Activated CD4-positive, alpha-beta memory T cell treated with anti-CD3 and anti-CD28 coated beads, Interleukin-2, amount 10 ng/mL, durations not matched to agents 7 days and 5 days (primary cell): Measurements from ENCODE around the gene HS3ST4. TPM values are rescaled to one million over a fixed set of nuclear protein-coding genes. Genes with fewer than 3 reads are reported as not detected.

Experiments used
- CTCF ChIA-PET: fragments of 350-600 bp; sonication (Branson Sonifier 250); formaldehyde crosslinking; loops from one replicate; lab custom pipeline; 2021; ENCODE audit warnings: antibody characterized with exemption, inconsistent platforms; lab: Charles Lee
- POLR2A ChIA-PET: fragments of 350-600 bp; sonication (Branson Sonifier 250); formaldehyde crosslinking; loops from one replicate; lab custom pipeline; 2021; ENCODE audit warnings: antibody characterized with exemption; lab: Charles Lee
- DNase-seq: peaks from one replicate; pipeline ENCODE4 v3.0.0-alpha.2; 2020
- H3K27ac Mint-ChIP-seq: one replicate; pipeline ENCODE4 v1.8.0; 2021; ENCODE audit warnings: mild to moderate bottlenecking, mixed read lengths
- H3K27me3 Mint-ChIP-seq: one replicate; pipeline ENCODE4 v1.8.0; 2021; ENCODE audit warnings: mixed read lengths
- H3K36me3 Mint-ChIP-seq: one replicate; pipeline ENCODE4 v1.8.0; 2021; ENCODE audit warnings: low read depth, mixed read lengths
- H3K4me1 Mint-ChIP-seq: one replicate; pipeline ENCODE4 v1.8.0; 2021; ENCODE audit warnings: mixed read lengths
- H3K4me3 Mint-ChIP-seq: one replicate; pipeline ENCODE4 v1.8.0; 2021; ENCODE audit warnings: mild to moderate bottlenecking, mixed read lengths
- H3K9me3 Mint-ChIP-seq: one replicate; pipeline ENCODE4 v1.8.0; 2021; ENCODE audit warnings: mixed read lengths
- total RNA-seq, 2 experiments: library from RNA; stranded (reverse); gene quantifications; one replicate each; pipeline ENCODE4 v1.2.3, GENCODE V29; 2021

The HS3ST4 gene
- total RNA-seq, 2 experiments from 2014 or later, result not detected

- no peaks in the 10 kb centered on the region for H3K27me3 Mint-ChIP-seq
- ChIA-PET CTCF (interaction anchor here (1.1 kb wide), 1 partner anchor 285 kb away, joined by 4 read pairs; no protein-coding TSS in a partner anchor), POLR2A (no interaction called here)
- H3K4me3 Mint-ChIP-seq, result no peak overlapping the region
- no peak overlapping the region for H3K27ac Mint-ChIP-seq
- H3K9me3 Mint-ChIP-seq, result no peaks in the 10 kb centered on the region
- peak; percentile 18 for DNase-seq
- H3K4me1 Mint-ChIP-seq, result no peaks in the 10 kb centered on the region
- H3K36me3 Mint-ChIP-seq, result no peaks in the 10 kb centered on the region
These were observed 16.3 kb downstream of the HS3ST4 start for GRCh38 chr16:25707982-25708583.

GRCh38 chr16:25709213-25709612 is 17.5 kb downstream of the HS3ST4 start:
- H3K4me3 Mint-ChIP-seq, result no peak overlapping the region
- no peaks in the 10 kb centered on the region for H3K4me1 Mint-ChIP-seq
- no peak for DNase-seq
- CTCF ChIA-PET, result no interaction called here
- no peaks in the 10 kb centered on the region for H3K36me3 Mint-ChIP-seq
- POLR2A ChIA-PET, result no interaction called here
- H3K27ac Mint-ChIP-seq, result no peak overlapping the region
- H3K9me3 Mint-ChIP-seq, result no peaks in the 10 kb centered on the region
- no peaks in the 10 kb centered on the region for H3K27me3 Mint-ChIP-seq

- POLR2A ChIA-PET, result interaction anchor here (0.8 kb wide), 1 partner anchor 21 kb away, joined by 3 read pairs; no protein-coding TSS in a partner anchor
These were observed 22.2 kb downstream of the HS3ST4 start for GRCh38 chr16:25713785-25714570.

GRCh38 chr16:25716186-25716585 is 24.4 kb downstream of the HS3ST4 start:
- ChIA-PET POLR2A (no interaction called here), CTCF (no interaction called here)
- Mint-ChIP-seq H3K4me1 (no peaks in the 10 kb centered on the region), H3K9me3 (no peaks in the 10 kb centered on the region), H3K36me3 (no peaks in the 10 kb centered on the region), H3K27ac (no peak overlapping the region), H3K27me3 (no peaks in the 10 kb centered on the region), H3K4me3 (no peak overlapping the region)
- no peak for DNase-seq

More at GRCh38 chr16:25713785-25714570, 22.2 kb downstream of the HS3ST4 start:
- DNase-seq, result no peak
- Mint-ChIP-seq H3K4me3 (no peak overlapping the region), H3K27me3 (no peaks in the 10 kb centered on the region), H3K9me3 (no peaks in the 10 kb centered on the region), H3K27ac (no peak overlapping the region), H3K36me3 (no peaks in the 10 kb centered on the region), H3K4me1 (no peaks in the 10 kb centered on the region)
- CTCF ChIA-PET, result no interaction called here

- Mint-ChIP-seq H3K27ac (no peak overlapping the region), H3K4me3 (no peak overlapping the region), H3K27me3 (no peaks in the 10 kb centered on the region), H3K4me1 (no peaks in the 10 kb centered on the region), H3K9me3 (no peaks in the 10 kb centered on the region), H3K36me3 (no peaks in the 10 kb centered on the region)
- no peak for DNase-seq
- POLR2A ChIA-PET, result no interaction called here
- CTCF ChIA-PET, result no interaction called here
These were observed 29.7 kb downstream of the HS3ST4 start for GRCh38 chr16:25721439-25721838.

- CTCF ChIA-PET, result no interaction called here
- no peak for DNase-seq
- POLR2A ChIA-PET, result no interaction called here
- H3K4me3 Mint-ChIP-seq, result no peak overlapping the region
- H3K36me3 Mint-ChIP-seq, result no peaks in the 10 kb centered on the region
- no peaks in the 10 kb centered on the region for H3K9me3 Mint-ChIP-seq
- no peaks in the 10 kb centered on the region for H3K4me1 Mint-ChIP-seq
- no peaks in the 10 kb centered on the region for H3K27me3 Mint-ChIP-seq
- no peak overlapping the region for H3K27ac Mint-ChIP-seq
These were observed 34.8 kb downstream of the HS3ST4 start for GRCh38 chr16:25726430-25727098.

- Mint-ChIP-seq H3K36me3 (no peaks in the 10 kb centered on the region), H3K4me1 (no peaks in the 10 kb centered on the region), H3K9me3 (no peaks in the 10 kb centered on the region), H3K27ac (no peak overlapping the region), H3K27me3 (no peaks in the 10 kb centered on the region), H3K4me3 (no peak overlapping the region)
- POLR2A ChIA-PET, result no interaction called here
- CTCF ChIA-PET, result no interaction called here
- no peak for DNase-seq
These were observed 37.6 kb downstream of the HS3ST4 start for GRCh38 chr16:25729188-25729915.

- Mint-ChIP-seq H3K9me3 (no peaks in the 10 kb centered on the region), H3K4me3 (no peak overlapping the region), H3K36me3 (no peaks in the 10 kb centered on the region), H3K27me3 (no peaks in the 10 kb centered on the region), H3K4me1 (no peaks in the 10 kb centered on the region), H3K27ac (no peak overlapping the region)
- ChIA-PET CTCF (no interaction called here), POLR2A (no interaction called here)
- no peak for DNase-seq
These were observed 38.6 kb downstream of the HS3ST4 start for GRCh38 chr16:25730396-25730795.

GRCh38 chr16:25734430-25735385 is 42.9 kb downstream of the HS3ST4 start:
- no peak overlapping the region for H3K27ac Mint-ChIP-seq
- DNase-seq, result no peak
- H3K9me3 Mint-ChIP-seq, result no peaks in the 10 kb centered on the region
- POLR2A ChIA-PET, result interaction anchor here (0.6 kb wide), 1 partner anchor 21 kb away, joined by 3 read pairs; no protein-coding TSS in a partner anchor
- no peaks in the 10 kb centered on the region for H3K4me1 Mint-ChIP-seq
- no peaks in the 10 kb centered on the region for H3K27me3 Mint-ChIP-seq
- no peak overlapping the region for H3K4me3 Mint-ChIP-seq
- no peaks in the 10 kb centered on the region for H3K36me3 Mint-ChIP-seq
- CTCF ChIA-PET, result no interaction called here

- H3K4me1 Mint-ChIP-seq, result no peaks in the 10 kb centered on the region
- no peaks in the 10 kb centered on the region for H3K9me3 Mint-ChIP-seq
- no peak overlapping the region for H3K27ac Mint-ChIP-seq
- CTCF ChIA-PET, result no interaction called here
- no peaks in the 10 kb centered on the region for H3K27me3 Mint-ChIP-seq
- POLR2A ChIA-PET, result no interaction called here
- DNase-seq, result no peak
- H3K36me3 Mint-ChIP-seq, result no peaks in the 10 kb centered on the region
- H3K4me3 Mint-ChIP-seq, result no peak overlapping the region
These were observed 43.9 kb downstream of the HS3ST4 start for GRCh38 chr16:25735645-25736044.

- H3K36me3 Mint-ChIP-seq, result no peaks in the 10 kb centered on the region
- no peak overlapping the region for H3K4me3 Mint-ChIP-seq
- H3K27me3 Mint-ChIP-seq, result no peaks in the 10 kb centered on the region
- no peaks in the 10 kb centered on the region for H3K9me3 Mint-ChIP-seq
- CTCF ChIA-PET, result no interaction called here
- POLR2A ChIA-PET, result no interaction called here
- DNase-seq, result peak; percentile 18
- H3K27ac Mint-ChIP-seq, result no peak overlapping the region
- no peaks in the 10 kb centered on the region for H3K4me1 Mint-ChIP-seq
These were observed 55.5 kb downstream of the HS3ST4 start for GRCh38 chr16:25747160-25747758.
